ENCODE results near the gene EGFLAM.

The EGFLAM gene

DNA sequence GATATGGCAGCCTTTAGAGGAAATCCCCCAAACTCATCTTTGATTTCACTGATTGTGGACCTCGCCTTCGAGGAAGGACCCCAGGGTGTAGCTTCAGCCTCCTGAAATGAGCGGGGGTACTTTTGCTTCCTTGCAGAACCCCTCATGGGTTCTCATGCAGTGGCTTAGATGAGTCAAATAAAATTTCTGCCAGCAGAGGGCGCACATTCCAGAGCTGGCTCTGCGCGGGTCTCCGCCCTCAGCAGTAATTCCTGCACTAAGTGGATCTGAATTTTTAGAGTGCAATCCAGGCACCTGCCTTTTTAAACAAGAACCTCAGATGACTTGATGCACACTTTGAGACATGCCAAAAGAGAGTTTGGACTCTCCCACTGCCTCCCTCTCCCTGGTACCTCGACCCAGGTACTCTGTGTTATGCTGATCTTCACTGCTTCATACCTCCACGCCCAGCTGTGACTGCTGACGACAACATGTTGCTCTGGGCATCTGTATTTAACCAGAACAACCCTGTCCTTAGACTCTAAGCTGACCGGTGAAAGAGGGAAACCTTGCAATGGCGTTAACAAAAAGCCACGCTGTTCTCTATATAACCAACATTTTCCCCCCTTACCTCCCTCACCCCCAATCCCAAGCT, 7.3 kb downstream of the EGFLAM start:
- DNase-seq (ENCODE audit: low read depth, low spot score): peak; percentile 85

DNA sequence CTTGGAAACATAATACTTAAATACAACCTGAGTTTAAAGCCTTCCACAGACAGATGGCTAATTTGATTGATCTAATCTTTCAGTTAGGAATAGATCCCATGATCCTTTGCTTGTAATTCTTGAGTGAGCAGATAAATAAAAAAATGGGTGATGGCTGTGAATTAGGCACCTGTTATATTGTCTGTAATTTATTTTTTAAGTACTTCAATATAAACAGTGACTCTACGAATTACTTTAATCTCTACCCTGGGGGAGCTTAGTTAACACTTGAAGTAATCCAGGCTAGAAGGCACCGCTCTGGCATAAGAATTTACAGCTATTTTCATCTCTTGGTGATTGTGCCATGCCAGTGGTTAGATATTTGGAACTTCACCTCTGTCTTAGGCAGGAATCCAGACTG, 9.0 kb downstream of the EGFLAM start:
- DNase-seq (ENCODE audit: low read depth, low spot score): no peak

DNA sequence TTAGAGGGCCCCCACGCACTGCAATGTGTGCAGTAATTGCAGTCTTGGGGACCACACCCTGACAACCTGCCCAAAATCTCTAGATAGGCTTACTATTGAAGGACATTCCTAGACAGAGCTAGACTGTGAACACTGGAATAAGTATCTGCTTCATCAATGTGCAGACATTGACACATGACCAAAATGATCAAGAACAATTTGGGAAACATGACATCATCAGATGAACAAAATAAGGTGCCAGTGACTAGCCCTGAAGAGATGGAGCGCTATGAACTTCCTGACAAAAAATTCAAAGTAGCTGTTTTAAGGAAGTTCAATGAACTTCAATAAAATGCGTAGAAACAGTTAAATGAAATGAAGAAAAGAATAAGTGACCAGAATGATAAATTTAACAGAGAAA, 15.3 kb downstream of the EGFLAM start:
- DNase-seq (ENCODE audit: low read depth, low spot score): no peak

DNA sequence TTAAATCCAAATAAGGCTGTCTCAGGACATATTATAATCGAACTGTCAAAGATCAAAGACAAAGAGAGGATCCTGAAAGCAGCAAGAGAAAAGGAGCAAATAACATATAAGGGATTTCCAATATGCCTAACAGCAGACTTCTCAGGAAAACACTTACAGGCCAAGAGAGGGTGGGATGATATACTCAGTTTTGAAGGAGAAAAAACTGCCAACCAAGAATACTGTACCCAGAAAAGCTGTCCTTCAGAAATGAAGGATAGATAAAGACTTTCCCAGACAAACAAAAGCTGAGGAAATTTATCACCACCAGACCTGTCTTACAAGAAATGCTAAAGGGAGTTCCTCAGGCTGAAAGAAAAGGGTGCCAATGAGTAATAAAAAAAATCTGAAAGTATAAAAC, 16.0 kb downstream of the EGFLAM start:
- DNase-seq (ENCODE audit: low read depth, low spot score): no peak

DNA sequence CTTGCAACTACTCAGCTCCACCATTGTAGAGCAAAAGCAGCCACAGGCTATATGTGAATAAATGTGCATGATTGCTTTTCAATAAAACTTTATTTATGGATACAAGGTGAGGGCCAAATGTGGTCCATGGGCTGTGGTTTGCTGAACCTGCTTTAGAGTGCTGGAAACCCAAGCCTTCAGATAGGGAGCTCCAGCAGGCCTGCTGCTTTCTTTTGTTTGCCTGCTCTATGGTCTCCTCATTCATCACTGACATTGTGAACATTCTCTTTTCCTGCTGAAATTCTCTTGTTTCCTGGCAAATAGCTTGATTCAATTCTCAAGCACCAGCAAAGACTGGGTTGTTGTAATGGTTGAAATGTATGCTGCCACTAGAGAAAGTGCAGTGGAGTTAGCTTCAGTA, 26.0 kb downstream of the EGFLAM start:
- peak; percentile 15 for DNase-seq (ENCODE audit: low read depth, low spot score)

DNA sequence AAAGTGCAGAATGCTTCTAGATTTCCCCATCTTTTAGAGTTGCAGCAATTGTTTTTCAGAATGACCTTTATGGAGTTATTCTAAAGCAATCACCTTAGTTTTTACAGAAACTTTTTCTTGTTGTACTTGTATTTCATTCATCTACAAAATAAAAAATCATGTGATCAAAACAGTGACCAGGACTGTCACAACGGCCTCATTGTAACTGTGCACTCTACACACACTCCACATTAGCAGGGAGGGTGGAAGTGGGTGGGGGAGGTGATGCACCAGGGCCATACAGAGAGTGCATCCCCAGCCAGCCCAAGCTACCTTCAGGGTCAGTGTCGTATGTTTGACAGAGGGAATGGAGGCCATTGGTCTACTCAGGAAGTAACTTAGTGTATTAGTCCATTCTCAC, 26.9 kb downstream of the EGFLAM start:
- DNase-seq (ENCODE audit: low read depth, low spot score): no peak

DNA sequence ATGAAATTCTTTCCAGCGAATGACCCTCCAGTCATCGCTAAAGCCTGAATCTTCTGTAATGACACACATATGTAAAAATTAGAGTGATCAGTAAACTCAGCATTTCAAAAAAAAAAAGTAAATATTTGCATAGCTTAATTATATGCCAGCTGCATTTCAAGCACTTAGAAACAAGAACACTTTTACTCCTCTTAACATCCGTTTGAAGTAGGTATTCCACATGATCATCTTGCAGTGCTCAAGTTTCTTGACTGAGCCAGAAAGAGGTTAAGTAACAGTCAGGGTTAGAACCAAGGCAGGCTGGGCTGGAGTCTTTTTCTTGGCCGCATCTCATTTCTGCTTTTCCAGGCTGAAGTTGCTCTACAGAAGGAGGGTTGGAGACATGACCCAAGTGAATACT, 27.6 kb downstream of the EGFLAM start:
- no peak for DNase-seq (ENCODE audit: low read depth, low spot score)

DNA sequence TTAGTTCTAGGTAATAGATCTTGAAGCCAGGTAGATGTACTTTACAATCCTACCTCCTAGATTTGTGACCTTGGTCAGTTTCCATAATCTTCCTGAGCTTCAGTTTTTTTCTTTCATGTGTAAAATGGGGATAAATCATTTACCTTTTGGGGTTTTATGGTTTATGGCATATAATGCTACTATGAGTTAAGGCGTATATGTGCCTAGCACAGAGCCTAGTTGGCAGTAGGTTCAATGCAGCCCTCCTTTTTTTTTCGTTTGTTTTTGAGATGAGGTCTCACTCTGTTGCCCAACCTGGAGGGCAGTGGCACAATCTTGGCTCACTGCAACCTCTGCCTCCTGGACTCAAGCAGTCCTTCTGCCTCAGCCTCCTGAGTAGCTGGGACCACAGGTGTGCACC, 28.8 kb downstream of the EGFLAM start:
- no peak for DNase-seq (ENCODE audit: low read depth, low spot score)

DNA sequence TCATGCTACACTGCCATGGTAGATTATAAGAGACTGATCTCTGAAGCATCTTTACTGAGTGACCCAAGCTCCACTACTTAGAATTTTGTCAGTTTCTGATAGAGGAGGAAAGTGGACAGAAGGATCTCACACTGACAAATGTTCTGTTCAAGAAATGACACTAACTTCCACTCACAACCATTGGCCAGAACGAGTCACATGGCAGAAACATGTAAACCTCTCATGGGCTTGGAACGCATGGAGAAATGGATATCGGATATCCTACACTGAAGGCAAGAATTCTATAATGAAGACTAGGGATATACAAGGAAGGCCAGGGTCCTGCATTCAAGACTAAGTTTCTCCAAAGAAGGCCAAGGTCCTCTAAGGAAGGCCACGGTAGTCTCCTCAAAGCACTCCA, 31.1 kb downstream of the EGFLAM start:
- DNase-seq (ENCODE audit: low read depth, low spot score): no peak

DNA sequence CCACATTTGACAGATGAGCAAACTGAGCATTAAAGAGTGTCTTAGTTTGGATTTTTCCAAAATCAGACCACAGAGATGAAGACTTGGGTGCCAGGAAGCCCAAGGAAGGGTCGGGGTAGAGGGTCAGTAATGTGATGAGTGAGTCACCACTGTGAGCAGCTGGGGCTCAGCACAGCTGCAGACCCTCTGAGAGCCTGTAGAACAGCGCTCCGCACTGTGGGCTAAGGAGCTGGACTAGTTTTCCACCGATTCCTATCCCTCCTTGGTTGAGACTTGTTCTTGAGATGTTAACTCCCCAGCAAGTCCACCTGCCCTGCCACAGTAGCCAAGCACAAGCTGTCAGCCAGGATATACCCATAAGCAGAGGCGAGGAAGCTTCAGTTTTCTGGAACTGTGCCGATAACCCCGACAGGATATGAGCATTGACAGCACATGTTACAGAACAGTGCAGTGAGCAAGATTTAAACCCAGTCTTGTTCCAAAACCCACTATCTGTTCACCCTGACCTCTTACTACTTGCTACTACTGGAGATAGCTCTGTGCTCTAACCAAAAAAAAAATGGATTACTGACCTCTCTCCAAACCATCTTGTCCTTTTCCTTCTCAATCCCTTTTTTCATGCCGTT, 31.8 kb downstream of the EGFLAM start:
- no peak for DNase-seq (ENCODE audit: low read depth, low spot score)

DNA sequence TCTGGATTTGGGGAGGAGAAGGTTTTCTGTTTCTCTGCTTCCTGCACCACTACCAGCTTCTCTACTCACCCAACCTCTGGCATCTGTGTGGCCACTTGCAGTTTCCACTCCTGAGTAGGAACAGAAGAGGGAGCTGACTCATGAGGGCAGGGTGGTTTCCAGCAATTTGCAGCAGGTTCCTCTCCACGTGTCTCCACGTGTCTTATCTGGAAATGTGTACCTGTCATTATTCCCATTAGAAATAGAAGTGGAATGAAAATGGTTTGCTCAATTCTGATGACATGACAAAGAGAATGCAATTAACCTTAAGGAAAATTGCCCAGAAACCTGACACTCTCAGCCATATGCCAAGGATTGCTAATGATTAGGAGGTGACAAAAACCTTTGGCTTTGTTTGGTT, 33.0 kb downstream of the EGFLAM start:
- no peak for DNase-seq (ENCODE audit: low read depth, low spot score)

DNA sequence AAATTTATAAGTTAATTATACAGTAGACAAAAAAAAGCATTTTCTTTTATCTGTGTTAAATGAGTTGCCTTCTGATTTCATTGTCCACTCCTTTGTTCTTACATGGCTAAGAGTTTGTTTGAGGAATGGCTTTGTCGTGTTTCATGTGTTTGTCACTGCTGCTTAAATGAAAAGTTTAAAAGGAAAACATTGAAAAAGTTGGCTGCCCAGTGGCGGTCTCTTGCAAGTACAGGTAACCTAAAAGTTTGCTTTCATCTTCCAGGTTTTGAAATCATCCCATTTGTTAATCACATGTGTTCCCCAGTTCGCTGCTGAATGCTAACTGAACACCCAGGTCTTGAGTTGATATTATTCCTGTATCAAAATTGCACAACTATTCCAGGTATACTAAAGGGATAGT, 33.9 kb downstream of the EGFLAM start:
- no peak for DNase-seq (ENCODE audit: low read depth, low spot score)

DNA sequence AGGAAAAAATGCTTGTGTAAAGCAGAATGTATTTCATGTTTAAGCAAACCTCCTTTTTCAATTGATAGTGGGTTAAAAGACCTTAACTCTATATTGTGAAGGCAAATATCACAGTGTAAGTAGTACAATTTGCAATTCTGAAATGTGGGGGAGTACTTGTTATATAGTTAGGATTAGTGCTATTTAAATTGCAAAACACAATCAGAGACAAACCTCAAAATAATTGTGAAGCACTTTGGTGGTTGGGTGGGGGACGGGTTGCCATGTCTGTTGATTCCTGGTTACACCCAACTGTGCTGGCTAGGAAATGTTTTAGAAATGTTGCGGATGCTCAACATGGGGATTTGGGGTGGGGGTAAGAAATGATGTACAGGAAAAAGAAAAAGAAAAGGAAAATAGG, 37.4 kb downstream of the EGFLAM start:
- DNase-seq (ENCODE audit: low read depth, low spot score): no peak

DNA sequence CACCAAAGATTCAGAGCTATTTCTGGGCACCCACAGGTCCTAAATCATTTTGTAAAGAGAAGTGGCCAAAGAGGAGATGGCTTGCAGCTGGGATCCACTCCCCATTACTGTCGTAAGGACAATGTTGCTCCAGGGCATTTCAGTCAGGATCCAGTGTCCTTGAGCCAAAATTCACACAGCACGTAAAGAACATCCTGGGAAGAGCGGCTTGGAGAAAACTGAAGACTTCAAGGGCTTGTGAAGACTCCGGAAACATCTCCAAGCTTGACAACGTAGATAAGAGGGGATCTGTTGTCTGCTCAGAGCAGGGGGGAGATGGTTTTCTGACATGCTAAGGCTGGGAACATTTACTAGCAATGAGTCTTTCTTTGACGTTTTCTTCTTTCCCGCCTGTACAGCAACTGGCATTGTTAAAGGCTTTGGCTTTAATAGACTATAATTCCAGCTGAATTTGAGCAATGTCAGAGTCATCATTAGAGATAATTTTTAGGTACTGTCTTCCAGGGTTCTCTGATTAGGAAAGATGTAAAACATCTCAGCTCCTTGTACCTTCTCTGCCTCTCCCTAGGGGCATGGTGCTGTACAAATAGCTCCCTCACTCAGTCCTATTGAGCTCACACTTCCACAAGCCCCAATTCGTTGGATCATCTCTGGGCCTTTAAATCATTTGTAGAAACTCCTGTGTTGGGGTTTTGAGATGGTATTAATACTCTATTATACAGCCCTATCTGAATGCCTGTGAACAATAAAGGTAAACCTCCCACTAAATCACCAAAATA, 39.7 kb downstream of the EGFLAM start:
- peak; percentile 55 for DNase-seq (ENCODE audit: low read depth, low spot score)

DNA sequence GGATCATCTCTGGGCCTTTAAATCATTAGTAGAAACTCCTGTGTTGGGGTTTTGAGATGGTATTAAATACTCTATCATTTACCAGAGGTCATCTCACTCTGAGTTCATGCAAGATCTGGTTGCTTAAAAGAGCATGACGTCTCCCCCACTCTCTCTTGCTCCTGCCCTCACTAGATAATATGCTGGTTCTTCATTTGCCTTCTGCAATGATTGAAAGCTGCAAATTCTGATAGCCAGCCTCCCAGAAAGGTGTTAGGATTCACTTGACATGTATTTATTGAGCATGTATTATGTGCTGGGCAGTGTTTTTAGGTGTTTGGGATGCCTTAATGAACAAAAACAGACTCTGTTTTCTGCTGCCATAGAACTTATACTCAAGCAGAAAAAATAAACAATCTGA, 41.2 kb downstream of the EGFLAM start:
- DNase-seq (ENCODE audit: low read depth, low spot score): no peak

DNA sequence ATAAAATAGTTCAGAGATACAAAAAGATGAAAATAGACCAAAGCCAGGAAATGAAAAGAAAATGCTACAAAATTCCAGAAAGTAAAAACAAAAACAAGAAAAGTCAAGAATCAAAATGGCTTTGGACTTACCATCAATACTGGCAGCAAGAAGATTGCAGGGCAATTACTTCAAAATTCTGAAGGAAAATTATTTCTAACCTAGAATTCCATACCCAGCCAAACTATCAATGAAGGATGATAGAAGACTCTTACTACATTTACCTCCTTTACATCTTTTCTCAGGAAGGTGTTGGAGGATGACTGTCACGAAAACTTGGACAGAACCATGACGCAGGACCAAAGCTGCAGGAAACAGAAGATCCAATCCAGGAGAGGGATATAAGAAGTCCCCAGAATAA, 46.8 kb downstream of the EGFLAM start:
- DNase-seq (ENCODE audit: low read depth, low spot score): no peak

DNA sequence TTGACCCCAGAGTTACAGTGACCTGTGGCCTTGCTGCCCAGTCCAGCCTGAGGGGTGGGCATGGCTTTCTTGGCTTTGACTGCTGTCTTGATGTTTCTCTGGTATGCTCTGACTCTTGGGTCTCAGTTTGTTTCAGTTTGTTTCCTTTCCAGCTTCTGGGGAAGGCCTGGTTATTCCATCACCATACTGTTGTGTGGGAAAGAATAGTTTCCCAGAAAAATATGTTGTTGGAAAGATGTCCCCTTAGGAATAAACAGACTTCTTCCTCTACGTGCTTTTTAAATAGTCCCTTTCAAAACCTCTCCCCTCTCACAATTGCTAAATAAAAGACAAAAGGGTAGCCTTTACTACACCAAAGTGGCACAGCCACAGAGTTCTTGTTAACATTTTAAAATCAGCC, 49.5 kb downstream of the EGFLAM start:
- no peak for DNase-seq (ENCODE audit: low read depth, low spot score)

DNA sequence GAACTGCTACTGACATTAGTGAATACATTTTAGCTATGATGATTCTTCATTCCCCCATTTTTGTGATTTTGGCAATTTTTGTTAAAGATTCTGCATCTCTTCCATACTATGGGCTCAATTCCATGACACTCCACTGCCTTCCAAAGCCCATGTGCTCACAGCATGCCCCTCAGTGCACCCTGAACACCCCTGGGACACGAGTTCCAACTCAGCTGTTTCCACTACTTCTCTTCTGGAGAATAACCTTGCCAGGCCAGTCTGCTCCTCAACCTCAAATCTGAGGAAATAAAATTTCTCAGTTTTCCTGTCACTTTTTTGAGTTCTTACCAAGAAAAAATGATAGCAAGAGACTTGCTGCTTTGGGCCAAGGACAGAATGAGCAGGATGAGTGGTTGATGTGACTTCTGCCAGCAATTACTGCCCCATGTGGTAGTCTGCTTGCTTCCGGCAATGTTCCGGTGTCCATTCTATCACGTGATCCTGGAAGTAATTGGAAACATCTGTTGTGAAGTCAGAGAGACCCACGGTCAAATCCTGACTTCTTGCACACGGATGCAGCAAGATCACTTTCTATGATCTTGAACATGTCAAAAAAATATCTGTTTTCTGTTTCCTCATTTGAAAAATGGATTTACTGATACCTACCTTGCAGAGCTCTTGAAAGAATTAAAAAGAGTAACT, 58.3 kb downstream of the EGFLAM start:
- no peak for DNase-seq (ENCODE audit: low read depth, low spot score)

DNA sequence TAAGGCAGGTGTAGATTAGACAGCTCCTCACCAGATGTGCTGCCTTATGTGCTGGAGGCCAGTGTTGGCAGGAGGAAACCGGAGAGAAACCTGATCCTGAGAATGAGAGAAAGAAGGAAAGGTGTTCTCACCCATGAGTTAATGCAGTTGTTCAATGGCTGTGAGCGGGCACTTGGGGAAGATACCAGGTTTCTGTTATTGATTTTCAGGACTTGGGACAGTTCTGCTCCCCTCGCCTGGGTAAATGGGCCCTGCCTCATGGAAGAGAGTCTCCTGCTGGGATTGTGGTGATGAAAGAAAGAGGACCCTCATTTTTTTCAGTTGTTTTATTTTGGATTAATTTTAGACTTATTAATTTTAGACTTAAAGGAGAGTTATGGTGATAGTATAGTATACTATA, 59.5 kb downstream of the EGFLAM start:
- DNase-seq (ENCODE audit: low read depth, low spot score): no peak

DNA sequence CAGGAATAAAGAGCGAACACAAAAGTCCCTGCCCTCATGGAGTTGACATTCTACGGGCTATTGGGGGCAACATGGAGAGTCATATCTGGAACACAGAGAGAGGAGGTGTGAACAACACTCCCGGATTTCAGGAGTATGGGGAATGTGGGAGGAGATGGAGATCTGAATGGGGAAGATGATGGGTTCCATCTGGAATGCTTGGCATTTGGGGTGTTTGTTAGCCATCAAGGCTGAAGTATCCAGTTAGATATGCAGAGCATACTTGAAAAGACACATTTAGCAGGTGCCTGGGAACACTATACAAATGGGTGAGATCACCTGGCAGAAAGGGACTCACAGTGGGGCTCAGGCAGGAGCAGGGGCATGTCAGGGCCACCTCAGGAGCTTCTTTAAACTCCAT, 61.1 kb downstream of the EGFLAM start:
- no peak for DNase-seq (ENCODE audit: low read depth, low spot score)

DNA sequence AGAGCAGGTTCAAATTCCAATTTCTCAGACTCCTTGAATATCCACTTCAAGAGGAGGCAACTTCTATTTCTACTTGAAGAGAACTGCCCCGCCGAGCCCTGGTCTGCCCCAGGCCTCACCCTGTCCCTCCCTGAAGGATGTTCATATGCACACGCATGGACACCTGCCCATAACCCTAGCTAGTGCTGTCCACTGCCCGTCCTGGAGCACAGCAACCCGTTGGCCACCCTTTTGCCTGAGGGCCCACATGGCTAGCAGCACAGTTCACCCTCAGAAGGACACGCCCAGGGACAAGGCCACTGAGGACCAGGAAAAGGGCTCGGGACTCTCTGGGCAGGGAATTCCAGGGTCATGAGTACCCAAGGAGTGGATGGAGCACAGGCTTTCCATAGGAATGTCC, 63.6 kb downstream of the EGFLAM start:
- no peak for DNase-seq (ENCODE audit: low read depth, low spot score)

DNA sequence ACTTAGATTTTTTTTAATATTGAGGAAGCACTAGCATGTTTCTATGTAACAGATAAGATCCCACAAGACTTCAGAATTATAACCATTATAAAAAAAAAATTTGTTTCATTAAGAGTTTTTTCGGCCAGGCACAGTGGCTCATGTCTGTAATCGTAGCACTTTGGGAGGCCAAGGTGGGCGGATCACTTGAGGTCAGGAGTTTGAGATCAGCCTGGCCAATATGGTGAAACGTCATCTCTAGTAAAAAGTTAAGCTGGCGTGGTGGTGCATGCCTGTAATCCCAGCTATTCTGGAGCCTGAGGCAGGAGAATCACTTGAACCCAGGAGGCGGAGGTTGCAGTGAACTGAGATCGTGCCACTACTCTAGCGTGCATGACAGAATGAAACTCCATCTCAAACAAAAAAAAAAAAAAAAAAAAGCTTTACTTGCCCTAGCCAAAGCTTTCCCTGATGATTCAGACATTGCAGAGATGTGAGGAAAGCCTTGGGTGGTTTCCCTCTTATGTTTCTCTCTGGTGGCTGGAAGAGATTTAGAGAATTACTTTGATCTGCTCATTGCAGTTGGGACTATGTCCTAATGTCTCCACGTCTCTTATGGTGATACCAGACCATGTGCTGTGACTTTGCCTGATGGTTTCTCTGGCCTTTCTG, 65.4 kb downstream of the EGFLAM start:
- peak; percentile 10 for DNase-seq (ENCODE audit: low read depth, low spot score)
